A549 (cell line): ENCODE results near the gene IL3. TPM values are rescaled to one million over a fixed set of nuclear protein-coding genes. Genes with fewer than 3 reads are reported as not detected.

ENCODE experiments used
- ATAC-seq, 2 experiments: fragments of 200-7000 bp in 1 of 2; fragments of >200 bp in 1 of 2; cut with Nextera tagmentation in 1 of 2; cut with Tn5 transposase in 1 of 2; 3 replicates each; pipeline versions ENCODE4 v1.8.0 to v1.9.1; 2018 to 2020; ENCODE audit warnings: mild to moderate bottlenecking in 1 of 2, moderate library complexity in 1 of 2
- CTCF ChIA-PET: fragments of 300-600 bp; sonication (Branson Sonifier 250); formaldehyde crosslinking; extraction: SDS; loops from one replicate; lab custom pipeline; 2021; ENCODE audit warnings: antibody characterized with exemption, inconsistent platforms; lab: Yijun Ruan, JAX
- POLR2A ChIA-PET: fragments of 350-600 bp; formaldehyde crosslinking; extraction: SDS; loops from one replicate; lab custom pipeline; 2021; ENCODE audit warnings: antibody characterized with exemption, inconsistent platforms; lab: Yijun Ruan, JAX
- DNase-seq, 2 experiments: peaks; one replicate each; pipeline versions ENCODE4 v3.0.0 to v3.0.0-alpha.2; 2011 to 2016; ENCODE audit warnings: low read depth in 1 of 2, low spot score in 1 of 2
- FAIRE-seq: peaks from 2 replicates; lab custom pipeline; 2011; peaks lifted over from hg19 to GRCh38; lab: Jason Lieb, UNC
- H3K27ac ChIP-seq, 2 experiments: fragments of >200 bp; sonication (Bioruptor Twin); formaldehyde crosslinking; 3 replicates each; pipeline ENCODE4 v1.5.1; 2016 to 2017
- H3K4me1 ChIP-seq: fragments of >200 bp; sonication (Bioruptor Twin); formaldehyde crosslinking; 3 replicates; pipeline ENCODE4 v1.6.1; 2016
- H3K4me2 ChIP-seq: fragments of >200 bp; sonication (Bioruptor Twin); formaldehyde crosslinking; 3 replicates; pipeline ENCODE4 v1.6.1; 2016
- H3K4me3 ChIP-seq: fragments of >200 bp; sonication (Bioruptor Twin); formaldehyde crosslinking; 3 replicates; pipeline ENCODE4 v1.5.1; 2016
- H3K9me3 ChIP-seq: fragments of >200 bp; sonication (Bioruptor Twin); formaldehyde crosslinking; 3 replicates; pipeline ENCODE4 v1.6.1; 2016
- BCL3 ChIP-seq: fragments of >200 bp; sonication (Bioruptor Twin); formaldehyde crosslinking; IDR thresholded peaks from 3 replicates; pipeline ENCODE4 v1.6.1; 2016
- BHLHE40 ChIP-seq: IDR thresholded peaks from 2 replicates; pipeline ENCODE4 v1.6.1; 2012; ENCODE audit warnings: low read depth, low read length, inconsistent platforms
- EHF ChIP-seq: fragments of 250-450 bp; sonication (Bioruptor Pico); IDR thresholded peaks from 2 replicates; pipeline ENCODE4 v1.5.0; 2020; ENCODE audit warnings: mild to moderate bottlenecking
- EHMT2 ChIP-seq: fragments of 200-600 bp; sonication (generic); IDR thresholded peaks from 2 replicates; pipeline ENCODE4 v1.6.1; 2016; ENCODE audit warnings: antibody characterized with exemption, low read depth, mild to moderate bottlenecking, moderate library complexity
- FOSL2 ChIP-seq, 2 experiments: fragments of 450-650 bp in 1 of 2; fragments of >200 bp in 1 of 2; sonication (Bioruptor Twin) in 1 of 2; formaldehyde crosslinking; IDR thresholded peaks; 2 replicates each; pipeline versions ENCODE4 v1.5.0 to v1.6.1; 2016 to 2020; ENCODE audit warnings: mild to moderate bottlenecking in 1 of 2, moderate library complexity in 1 of 2
- HOXA7 ChIP-seq: fragments of 250-450 bp; sonication (Bioruptor Pico); IDR thresholded peaks from 2 replicates; pipeline ENCODE4 v1.5.0; 2020; ENCODE audit warnings: mild to moderate bottlenecking, moderate library complexity
- HOXB13 ChIP-seq: fragments of 250-450 bp; sonication (Bioruptor Pico); IDR thresholded peaks from 2 replicates; pipeline ENCODE4 v1.5.0; 2020; ENCODE audit warnings: low read depth, mild to moderate bottlenecking, moderate library complexity
- HOXB5 ChIP-seq: fragments of 250-450 bp; sonication (Bioruptor Pico); IDR thresholded peaks from 2 replicates; pipeline ENCODE4 v1.5.0; 2020; ENCODE audit warnings: mild to moderate bottlenecking, moderate library complexity
- JUN ChIP-seq, 2 experiments: fragments of >200 bp; sonication (Bioruptor Twin); formaldehyde crosslinking; IDR thresholded peaks; 2 replicates in 1 of 2; 3 replicates in 1 of 2; pipeline ENCODE4 v1.6.1; 2016 to 2017
- JUNB ChIP-seq: fragments of >200 bp; sonication (Bioruptor Twin); formaldehyde crosslinking; IDR thresholded peaks from 2 replicates; pipeline ENCODE4 v1.6.1; 2016
- KDM5A ChIP-seq: fragments of 200-600 bp; sonication (generic); IDR thresholded peaks from 2 replicates; pipeline ENCODE4 v1.6.1; 2016; ENCODE audit warnings: antibody characterized with exemption, mild to moderate bottlenecking
- MAX ChIP-seq: IDR thresholded peaks from 2 replicates; pipeline ENCODE4 v1.6.1; 2012
- MAZ ChIP-seq: fragments of 150-350 bp; IDR thresholded peaks from 2 replicates; pipeline ENCODE4 v1.6.1; 2014; ENCODE audit warnings: antibody characterized with exemption, low read depth, low read length, borderline replicate concordance
- MYC ChIP-seq: IDR thresholded peaks from 2 replicates; pipeline ENCODE4 v1.6.1; 2012; ENCODE audit warnings: mild to moderate bottlenecking, inconsistent platforms, low read length, improper control_type of control experiment, borderline replicate concordance
- NFE2L2 ChIP-seq: fragments of 150-350 bp; conservative IDR thresholded peaks from 2 replicates; pipeline ENCODE4 v1.6.1; 2014; ENCODE audit warnings: low read length
- PBX3 ChIP-seq: IDR thresholded peaks from 2 replicates; pipeline ENCODE4 v1.6.1; 2012
- PHF8 ChIP-seq: fragments of 200-600 bp; sonication (generic); IDR thresholded peaks from 2 replicates; pipeline ENCODE4 v1.6.1; 2016; ENCODE audit warnings: low read depth, mild to moderate bottlenecking, antibody characterized with exemption, moderate library complexity, borderline replicate concordance
- POLR2AphosphoS2 ChIP-seq: conservative IDR thresholded peaks from 2 replicates; pipeline ENCODE4 v1.6.1; 2012; ENCODE audit warnings: low read length, improper control_type of control experiment, inconsistent platforms
- TFCP2L1 ChIP-seq: fragments of 250-450 bp; sonication (Bioruptor Pico); IDR thresholded peaks from 2 replicates; pipeline ENCODE4 v1.5.0; 2021; ENCODE audit warnings: mild to moderate bottlenecking
- TP53 ChIP-seq: fragments of 250-450 bp; sonication (Bioruptor Pico); IDR thresholded peaks from 2 replicates; pipeline ENCODE4 v1.5.0; 2021; ENCODE audit warnings: mild to moderate bottlenecking, moderate library complexity
- ZSCAN20 ChIP-seq: fragments of 250-450 bp; sonication (Bioruptor Pico); IDR thresholded peaks from 2 replicates; pipeline ENCODE4 v1.8.0; 2022; ENCODE audit warnings: mild to moderate bottlenecking, moderate library complexity
- WGBS: methylation state at CpG from one replicate; pipeline ENCODE4 v1.1.6; 2017; ENCODE audit errors: missing lambda C conversion rate; 5-methylcytosine and 5-hydroxymethylcytosine counted together
- polyA plus RNA-seq, 4 experiments: library from polyadenylated mRNA; depleted of rRNA in 3 of 4; stranded (reverse); fragments of >200 nt; fragmentation: RNase III in 1 of 4; extraction: RNeasy Plus Mini Kit Qiagen cat#74134 plus additional on column Dnase treatment in 1 of 4; gene quantifications; 2 replicates in 3 of 4; 3 replicates in 1 of 4; pipeline ENCODE4 v1.2.3, GENCODE V29; 2011 to 2017
- TF ChIP-seq, protein P1 (sequence below): fragments of 250-450 bp; sonication (Bioruptor Pico); IDR thresholded peaks from 2 replicates; pipeline ENCODE4 v1.5.0; 2021; ENCODE audit warnings: mild to moderate bottlenecking, moderate library complexity, borderline replicate concordance
- TF ChIP-seq, protein P2 (sequence below): fragments of >200 bp; sonication (Bioruptor Twin); formaldehyde crosslinking; IDR thresholded peaks from 3 replicates; pipeline ENCODE4 v1.5.1; 2016

IL3 gene
- polyA plus RNA-seq, 2 of the 4 experiments (the other 2 are of a cell fraction): not detected

DNA sequence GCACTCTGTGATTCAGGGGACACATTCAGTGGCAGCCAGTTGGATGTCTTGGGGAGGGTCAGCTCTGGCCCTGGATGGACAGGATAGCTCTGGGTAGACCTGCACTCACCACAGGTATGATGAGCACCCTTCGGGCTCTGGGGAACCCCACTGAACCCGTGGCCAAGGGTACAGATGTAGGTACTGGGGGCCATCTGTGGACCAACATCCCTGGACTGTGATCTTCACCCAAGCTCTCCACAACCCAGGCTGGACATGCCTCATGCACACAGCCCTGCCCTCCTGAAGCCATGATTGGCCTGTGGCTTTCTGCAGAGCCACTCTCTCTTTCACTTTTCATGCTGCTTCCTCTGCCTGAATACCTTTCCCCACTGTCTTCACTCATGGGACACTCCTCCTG, 33.4 kb upstream of the IL3 start:
- TF ChIP-seq HOXB5 (CRISPR knock-in tag): no peak
- no peak for TF ChIP-seq KDM5A
- FAIRE-seq: no peak
- ATAC-seq: no peak
- H3K4me1 ChIP-seq: no peaks in the 10 kb centered on the region
- no peak for DNase-seq
- H3K4me2 ChIP-seq: no peak overlapping the region
- ChIA-PET CTCF (no interaction called here), POLR2A (no interaction called here)
- 55% methylated on average over 2 of the region's 2 CpGs for WGBS
- H3K9me3 ChIP-seq: no peaks in the 10 kb centered on the region
- no peak overlapping the region for H3K27ac ChIP-seq
- H3K4me3 ChIP-seq: no peak overlapping the region

DNA sequence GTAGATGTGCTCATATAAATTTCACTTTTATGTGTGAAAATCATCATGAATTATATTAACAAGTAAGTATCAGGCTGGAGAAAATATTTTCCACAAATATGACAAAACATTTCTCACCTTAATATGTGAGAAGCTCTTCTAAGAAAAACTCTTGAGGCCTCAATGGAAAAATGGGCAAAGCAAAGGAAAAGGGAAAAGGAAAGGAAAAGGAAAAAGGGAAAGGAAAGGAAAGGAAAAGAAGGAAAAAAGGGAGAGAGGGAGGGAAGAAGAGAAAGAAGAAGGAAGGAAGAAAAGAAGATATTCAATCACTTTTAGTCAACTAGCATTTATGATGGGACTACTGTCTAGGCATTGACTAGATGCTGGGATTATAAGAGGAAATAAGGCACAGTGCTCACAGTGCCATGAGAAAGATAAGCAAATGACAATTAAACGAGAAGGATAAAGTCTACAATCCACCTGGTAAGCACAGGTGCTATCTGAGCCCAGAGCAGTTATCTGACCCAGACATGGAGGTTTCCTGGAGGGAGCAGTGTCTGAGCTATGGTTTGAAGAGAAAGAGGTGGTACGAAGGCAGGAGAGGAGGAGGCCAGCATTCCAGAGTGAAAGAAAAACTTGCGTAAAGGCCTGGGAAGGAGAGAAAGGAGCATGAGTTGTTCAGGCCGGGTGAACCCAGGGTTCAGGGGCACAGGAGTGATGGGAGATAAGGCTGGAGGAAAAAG, 30.7 kb upstream of the IL3 start:
- 48% methylated on average over 4 of the region's 4 CpGs for WGBS

GRCh38 chr5:132030610-132031009, 29.8 kb upstream of the IL3 start:
- H3K4me3 ChIP-seq: no peak overlapping the region
- POLR2A ChIA-PET: no interaction called here
- CTCF ChIA-PET: no interaction called here
- 47% methylated on average over 2 of the region's 2 CpGs for WGBS
- no peak for DNase-seq
- TF ChIP-seq ZSCAN20: no peak
- TF ChIP-seq, protein P1, sequence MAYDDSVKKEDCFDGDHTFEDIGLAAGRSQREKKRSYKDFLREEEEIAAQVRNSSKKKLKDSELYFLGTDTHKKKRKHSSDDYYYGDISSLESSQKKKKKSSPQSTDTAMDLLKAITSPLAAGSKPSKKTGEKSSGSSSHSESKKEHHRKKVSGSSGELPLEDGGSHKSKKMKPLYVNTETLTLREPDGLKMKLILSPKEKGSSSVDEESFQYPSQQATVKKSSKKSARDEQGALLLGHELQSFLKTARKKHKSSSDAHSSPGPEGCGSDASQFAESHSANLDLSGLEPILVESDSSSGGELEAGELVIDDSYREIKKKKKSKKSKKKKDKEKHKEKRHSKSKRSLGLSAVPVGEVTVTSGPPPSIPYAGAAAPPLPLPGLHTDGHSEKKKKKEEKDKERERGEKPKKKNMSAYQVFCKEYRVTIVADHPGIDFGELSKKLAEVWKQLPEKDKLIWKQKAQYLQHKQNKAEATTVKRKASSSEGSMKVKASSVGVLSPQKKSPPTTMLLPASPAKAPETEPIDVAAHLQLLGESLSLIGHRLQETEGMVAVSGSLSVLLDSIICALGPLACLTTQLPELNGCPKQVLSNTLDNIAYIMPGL: no peak
- TF ChIP-seq MYC: no peak
- H3K4me2 ChIP-seq: no peak overlapping the region
- H3K9me3 ChIP-seq: 0 out of 3 replicates have a peak, but pooled peaks cover 3% of the 10 kb centered on the region
- no peak overlapping the region for H3K27ac ChIP-seq
- no peak for FAIRE-seq
- H3K4me1 ChIP-seq: no peaks in the 10 kb centered on the region
- no peak for ATAC-seq

More for the DNA sequence above, 30.7 kb upstream of the IL3 start:
- H3K4me1 ChIP-seq: no peaks in the 10 kb centered on the region
- TF ChIP-seq MAX: no peak
- TF ChIP-seq MAZ: no peak
- TF ChIP-seq HOXA7 (CRISPR knock-in tag): no peak
- no peak for TF ChIP-seq ZSCAN20
- TF ChIP-seq PHF8: no peak
- TF ChIP-seq TFCP2L1 (CRISPR knock-in tag): no peak
- TF ChIP-seq KDM5A: no peak
- TF ChIP-seq NFE2L2: no peak
- TF ChIP-seq PBX3: no peak
- no peak for TF ChIP-seq JUNB
- TF ChIP-seq, protein P2, sequence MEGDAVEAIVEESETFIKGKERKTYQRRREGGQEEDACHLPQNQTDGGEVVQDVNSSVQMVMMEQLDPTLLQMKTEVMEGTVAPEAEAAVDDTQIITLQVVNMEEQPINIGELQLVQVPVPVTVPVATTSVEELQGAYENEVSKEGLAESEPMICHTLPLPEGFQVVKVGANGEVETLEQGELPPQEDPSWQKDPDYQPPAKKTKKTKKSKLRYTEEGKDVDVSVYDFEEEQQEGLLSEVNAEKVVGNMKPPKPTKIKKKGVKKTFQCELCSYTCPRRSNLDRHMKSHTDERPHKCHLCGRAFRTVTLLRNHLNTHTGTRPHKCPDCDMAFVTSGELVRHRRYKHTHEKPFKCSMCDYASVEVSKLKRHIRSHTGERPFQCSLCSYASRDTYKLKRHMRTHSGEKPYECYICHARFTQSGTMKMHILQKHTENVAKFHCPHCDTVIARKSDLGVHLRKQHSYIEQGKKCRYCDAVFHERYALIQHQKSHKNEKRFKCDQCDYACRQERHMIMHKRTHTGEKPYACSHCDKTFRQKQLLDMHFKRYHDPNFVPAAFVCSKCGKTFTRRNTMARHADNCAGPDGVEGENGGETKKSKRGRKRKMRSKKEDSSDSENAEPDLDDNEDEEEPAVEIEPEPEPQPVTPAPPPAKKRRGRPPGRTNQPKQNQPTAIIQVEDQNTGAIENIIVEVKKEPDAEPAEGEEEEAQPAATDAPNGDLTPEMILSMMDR: no peak
- no peak for TF ChIP-seq JUN (IDR thresholded peaks at IDR 0.05)
- no peak for TF ChIP-seq TP53
- TF ChIP-seq EHF (CRISPR knock-in tag): no peak
- TF ChIP-seq BHLHE40: no peak
- no peak for TF ChIP-seq HOXB13 (CRISPR knock-in tag)
- no peak for TF ChIP-seq BCL3
- TF ChIP-seq POLR2AphosphoS2: no peak
- no peak for TF ChIP-seq FOSL2 (IDR thresholded peaks at IDR 0.05)
- no peak for TF ChIP-seq FOSL2 (CRISPR knock-in tag; IDR thresholded peaks at IDR 0.05)
- no peak for TF ChIP-seq EHMT2
- 0 out of 3 replicates have a peak, but pooled peaks cover 3% of the 10 kb centered on the region for H3K9me3 ChIP-seq
- peak; percentile 32 for FAIRE-seq
- no peak for ATAC-seq
- ChIA-PET POLR2A (no interaction called here), CTCF (interaction anchor here (0.6 kb wide), 1 partner anchor 62 kb away, joined by 5 read pairs; no protein-coding TSS in a partner anchor)
- H3K4me3 ChIP-seq: no peak overlapping the region
- no peak overlapping the region for H3K4me2 ChIP-seq
- H3K27ac ChIP-seq: no peak overlapping the region
- no peak for DNase-seq
